HG03575 (cell line): Measurements from ENCODE around the gene ATP1A4.

Experiments
- ATAC-seq: cut with Tn5 transposase; IDR thresholded peaks from one replicate; pipeline ENCODE4 v1.9.1; 2021; ENCODE audit not compliant: unreplicated experiment, insufficient number of reproducible peaks, low FRiP score; ENCODE audit errors: extremely low read depth

ATP1A4 gene

GRCh38 chr1:160193091-160193819, 41.9 kb downstream of the ATP1A4 start:
- no peak for ATAC-seq

GRCh38 chr1:160193832-160194736, 42.7 kb downstream of the ATP1A4 start:
- ATAC-seq: no peak

- no peak for ATAC-seq
These were observed 43.3 kb downstream of the ATP1A4 start for GRCh38 chr1:160194737-160195059.

- ATAC-seq: no peak
These were observed 44.7 kb downstream of the ATP1A4 start for GRCh38 chr1:160196143-160196542.

GRCh38 chr1:160197231-160197630, 45.8 kb downstream of the ATP1A4 start:
- no peak for ATAC-seq

- ATAC-seq: no peak
These were observed 49.4 kb downstream of the ATP1A4 start for GRCh38 chr1:160200786-160201185.

- no peak for ATAC-seq
These were observed 53.3 kb downstream of the ATP1A4 start for GRCh38 chr1:160204526-160205241.

- no peak for ATAC-seq
These were observed 54.0 kb downstream of the ATP1A4 start, which contains the start of gene PEA15 for GRCh38 chr1:160205242-160206035. PEA15 (plus strand) TSS chr1:160205384; CDS start chr1:160211545, 6,161 bp downstream.

- no peak for ATAC-seq
These were observed 54.6 kb downstream of the ATP1A4 start for GRCh38 chr1:160206036-160206389.

- no peak for ATAC-seq
These were observed 55.2 kb downstream of the ATP1A4 start for GRCh38 chr1:160206421-160207117.

GRCh38 chr1:160207118-160207650, 55.8 kb downstream of the ATP1A4 start:
- ATAC-seq: no peak

GRCh38 chr1:160207771-160208556, 56.6 kb downstream of the ATP1A4 start:
- no peak for ATAC-seq

- no peak for ATAC-seq
These were observed 57.3 kb downstream of the ATP1A4 start for GRCh38 chr1:160208557-160209320.

- no peak for ATAC-seq
These were observed 58.1 kb downstream of the ATP1A4 start for GRCh38 chr1:160209321-160210046.

GRCh38 chr1:160210561-160210960, 59.2 kb downstream of the ATP1A4 start:
- ATAC-seq: no peak
